Measurements from ENCODE around the gene ENC1.

Gene ENC1

DNA sequence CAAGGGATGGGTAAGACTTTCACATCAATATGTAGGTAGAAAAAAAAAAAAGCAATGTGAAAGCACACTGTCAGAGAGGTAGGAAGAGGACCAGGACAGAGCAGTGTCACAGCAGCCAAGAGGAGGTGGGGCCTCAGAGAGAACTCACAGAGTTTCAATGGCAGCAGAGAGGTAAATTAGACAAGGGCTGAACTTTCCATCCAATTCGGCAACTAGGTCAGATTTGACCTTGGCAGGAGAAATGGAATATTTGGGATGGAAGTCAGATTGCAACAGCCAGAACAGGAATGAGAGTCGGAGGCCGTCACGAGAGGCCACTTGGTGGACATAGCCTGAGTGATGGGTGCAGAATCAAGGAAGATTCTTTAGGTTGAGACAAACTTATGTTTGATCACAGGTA is 57.7 kb downstream of the ENC1 start:
- no peak for DNase-seq (ENCODE audit: extremely low spot score)
- CTCF ChIA-PET, result no interaction called here
- POLR2A ChIA-PET, result no interaction called here

DNA sequence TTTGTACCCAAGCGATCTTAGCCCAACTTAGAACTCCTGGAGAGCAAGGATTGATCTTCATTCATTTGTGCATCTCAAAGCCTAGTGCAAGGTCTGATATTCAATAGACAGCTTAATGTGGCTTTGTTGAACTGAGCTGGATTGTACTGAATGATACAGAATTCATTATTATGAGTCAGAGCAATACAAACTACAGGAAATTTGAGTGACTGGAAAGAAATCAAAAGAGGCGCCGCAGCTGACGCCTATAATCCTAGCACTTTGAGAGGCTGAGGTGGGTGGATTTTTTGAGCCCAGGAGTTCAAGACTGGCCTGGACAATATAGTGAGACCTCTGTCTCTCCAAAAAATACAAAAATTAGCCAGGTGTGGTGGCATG is 58.6 kb downstream of the ENC1 start:
- ChIA-PET CTCF (no interaction called here), POLR2A (no interaction called here)
- no peak for DNase-seq (ENCODE audit: extremely low spot score)
- TF ChIP-seq, protein P1, sequence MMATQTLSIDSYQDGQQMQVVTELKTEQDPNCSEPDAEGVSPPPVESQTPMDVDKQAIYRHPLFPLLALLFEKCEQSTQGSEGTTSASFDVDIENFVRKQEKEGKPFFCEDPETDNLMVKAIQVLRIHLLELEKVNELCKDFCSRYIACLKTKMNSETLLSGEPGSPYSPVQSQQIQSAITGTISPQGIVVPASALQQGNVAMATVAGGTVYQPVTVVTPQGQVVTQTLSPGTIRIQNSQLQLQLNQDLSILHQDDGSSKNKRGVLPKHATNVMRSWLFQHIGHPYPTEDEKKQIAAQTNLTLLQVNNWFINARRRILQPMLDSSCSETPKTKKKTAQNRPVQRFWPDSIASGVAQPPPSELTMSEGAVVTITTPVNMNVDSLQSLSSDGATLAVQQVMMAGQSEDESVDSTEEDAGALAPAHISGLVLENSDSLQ (IDR thresholded peaks at IDR 0.05), result no peak
- TF ChIP-seq LEF1 (IDR thresholded peaks at IDR 0.05; ENCODE audit: borderline replicate concordance) (no peak), L3MBTL2 (conservative IDR thresholded peaks at IDR 0.05) (no peak), FOXM1 (IDR thresholded peaks at IDR 0.05; ENCODE audit: borderline replicate concordance) (no peak), ZNF384 (IDR thresholded peaks at IDR 0.05) (no peak), FOXA1 (IDR thresholded peaks at IDR 0.05) (no peak), ARNT (IDR thresholded peaks at IDR 0.05) (no peak), ELF4 (IDR thresholded peaks at IDR 0.05) (no peak), BHLHE40 (IDR thresholded peaks at IDR 0.05; ENCODE audit: borderline replicate concordance) (no peak), NFRKB (IDR thresholded peaks at IDR 0.05) (no peak), TARDBP (IDR thresholded peaks at IDR 0.05) (no peak), FOXK2 (IDR thresholded peaks at IDR 0.05) (no peak), SP1 (IDR thresholded peaks at IDR 0.05) (no peak), CTBP1 (IDR thresholded peaks at IDR 0.05; ENCODE audit: borderline replicate concordance) (no peak)

More for the DNA sequence above, 57.7 kb downstream of the ENC1 start:
- TF ChIP-seq BHLHE40 (IDR thresholded peaks at IDR 0.05; ENCODE audit: borderline replicate concordance) (no peak), FOXM1 (IDR thresholded peaks at IDR 0.05; ENCODE audit: borderline replicate concordance) (no peak), L3MBTL2 (conservative IDR thresholded peaks at IDR 0.05) (no peak), TARDBP (IDR thresholded peaks at IDR 0.05) (no peak), SP1 (IDR thresholded peaks at IDR 0.05) (no peak), FOXA1 (IDR thresholded peaks at IDR 0.05) (no peak), LEF1 (IDR thresholded peaks at IDR 0.05; ENCODE audit: borderline replicate concordance) (no peak), FOXK2 (IDR thresholded peaks at IDR 0.05) (no peak), ELF4 (IDR thresholded peaks at IDR 0.05) (no peak), HDGF (IDR thresholded peaks at IDR 0.05; ENCODE audit: borderline replicate concordance) (no peak), SUZ12 (IDR thresholded peaks at IDR 0.05) (no peak), CTBP1 (IDR thresholded peaks at IDR 0.05; ENCODE audit: borderline replicate concordance) (no peak), NFRKB (IDR thresholded peaks at IDR 0.05) (no peak), ZNF384 (IDR thresholded peaks at IDR 0.05) (no peak), ARNT (IDR thresholded peaks at IDR 0.05) (no peak)
- TF ChIP-seq, protein P1 (IDR thresholded peaks at IDR 0.05), result no peak

DNA sequence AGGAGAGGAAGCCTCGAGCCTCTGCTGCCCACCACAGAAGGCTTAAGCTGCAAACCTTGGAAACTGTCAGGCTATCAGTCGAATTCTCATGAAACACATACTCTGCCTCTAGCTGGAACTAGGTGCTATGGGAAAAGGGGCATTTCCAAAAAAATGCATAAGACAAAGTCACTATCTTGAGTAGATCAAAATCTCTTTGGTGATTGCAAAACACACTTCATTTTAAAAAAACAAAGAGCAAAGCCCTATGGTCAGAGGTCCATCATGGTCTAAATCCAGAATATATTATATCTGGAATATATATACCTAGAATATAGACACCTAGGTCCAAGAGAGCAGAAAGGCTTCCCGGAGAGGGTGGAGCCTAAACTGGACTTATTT is 59.8 kb downstream of the ENC1 start:
- TF ChIP-seq L3MBTL2 (conservative IDR thresholded peaks at IDR 0.05) (no peak), SUZ12 (IDR thresholded peaks at IDR 0.05) (no peak), FOXA1 (IDR thresholded peaks at IDR 0.05) (no peak)
- ChIA-PET CTCF (no interaction called here), POLR2A (no interaction called here)
- no peak for DNase-seq (ENCODE audit: extremely low spot score)

DNA sequence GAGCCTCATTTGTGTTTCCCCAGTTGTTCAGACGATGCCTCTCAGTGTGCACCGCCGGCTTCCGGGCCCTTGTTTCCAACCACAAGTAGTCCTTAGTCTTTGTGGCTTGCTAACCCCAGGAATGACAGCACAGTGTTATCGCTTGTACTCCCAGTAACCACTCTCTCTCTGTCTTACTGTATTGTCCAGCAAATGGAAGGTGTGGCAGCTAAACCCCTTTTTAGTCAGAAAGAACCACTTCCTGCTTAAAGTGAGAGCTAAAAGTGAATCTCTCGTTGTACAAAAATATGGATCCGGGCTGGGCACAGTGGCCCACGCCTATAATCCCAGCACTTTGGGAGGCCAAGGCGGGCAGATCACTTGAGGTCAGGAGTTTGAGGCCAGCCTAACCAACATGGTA is 61.3 kb downstream of the ENC1 start:
- TF ChIP-seq TARDBP (IDR thresholded peaks at IDR 0.05), result no peak
- no peak for TF ChIP-seq SP1 (IDR thresholded peaks at IDR 0.05)
- CTCF ChIA-PET, result no interaction called here
- POLR2A ChIA-PET, result no interaction called here
- DNase-seq (ENCODE audit: extremely low spot score), result no peak

DNA sequence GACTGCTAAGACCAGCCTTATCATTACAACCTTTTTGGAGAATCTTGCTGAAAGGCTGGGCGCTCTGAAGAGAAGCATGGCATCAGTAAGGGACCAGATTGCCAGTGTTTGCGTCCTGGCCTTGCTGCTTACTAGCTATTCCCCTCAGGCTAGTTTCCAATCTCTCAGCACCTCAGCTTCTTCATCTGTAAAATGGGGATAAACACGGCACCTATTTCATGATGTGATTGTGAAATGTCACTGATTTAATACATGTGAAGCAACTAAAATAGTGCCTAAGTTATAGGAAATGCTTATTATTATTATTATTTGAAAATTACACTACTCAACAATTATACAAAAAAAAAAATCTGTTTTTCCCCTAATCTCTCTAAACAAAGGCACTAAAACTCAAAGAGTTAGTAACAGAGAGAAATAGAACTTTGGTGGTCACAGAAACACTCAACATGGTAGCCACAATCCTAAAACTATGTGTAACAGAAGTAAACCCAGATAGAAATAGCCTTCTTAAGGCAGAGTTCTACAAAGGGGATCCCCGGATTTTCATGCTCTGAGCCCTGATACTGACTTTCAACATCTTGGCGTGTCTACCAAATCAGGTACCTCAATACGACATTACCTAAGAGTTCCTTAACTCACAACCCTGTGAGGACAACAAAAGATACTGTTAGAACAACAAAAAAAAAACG is 62.0 kb downstream of the ENC1 start:
- DNase-seq (ENCODE audit: extremely low spot score), result no peak
- POLR2A ChIA-PET, result no interaction called here
- CTCF ChIA-PET, result no interaction called here
- TF ChIP-seq CTBP1 (IDR thresholded peaks at IDR 0.05; ENCODE audit: borderline replicate concordance) (no peak), L3MBTL2 (conservative IDR thresholded peaks at IDR 0.05) (no peak), FOXA1 (IDR thresholded peaks at IDR 0.05) (no peak), LEF1 (IDR thresholded peaks at IDR 0.05; ENCODE audit: borderline replicate concordance) (no peak), ELF4 (IDR thresholded peaks at IDR 0.05) (no peak), BHLHE40 (IDR thresholded peaks at IDR 0.05; ENCODE audit: borderline replicate concordance) (no peak), SP1 (IDR thresholded peaks at IDR 0.05) (no peak), NFRKB (IDR thresholded peaks at IDR 0.05) (no peak), FOXM1 (IDR thresholded peaks at IDR 0.05; ENCODE audit: borderline replicate concordance) (no peak), HDGF (IDR thresholded peaks at IDR 0.05; ENCODE audit: borderline replicate concordance) (no peak)
- TF ChIP-seq, protein P1 (IDR thresholded peaks at IDR 0.05), result no peak

Measured in HEK293T (cell line).